ENCODE results near the gene COQ10A.

COQ10A gene

GRCh38 chr12:56297400-56297799, 30.7 kb downstream of the COQ10A start:
- CTCF ChIA-PET: interaction anchor here (1.0 to 2.2 kb wide), 7 partner anchors 11 to 559 kb away, joined by 3 to 10 read pairs (median 4); partner anchors contain the start of genes ANKRD52 and SPRYD4
- TF ChIP-seq CTCF (IDR thresholded peaks at IDR 0.05; ENCODE audit: control extremely low read depth, extremely low read depth, low read depth, missing control alignments): no peak
- POLR2A ChIA-PET: no interaction called here
- DNase-seq (ENCODE audit: extremely low spot score): no peak

- CTCF ChIA-PET: interaction anchor here (1.0 to 2.2 kb wide), 11 partner anchors 10 to 560 kb away, joined by 3 to 10 read pairs (median 3); partner anchors contain the start of genes ANKRD52, CNPY2 and ESYT1
- no peak for TF ChIP-seq CTCF (IDR thresholded peaks at IDR 0.05; ENCODE audit: control extremely low read depth, extremely low read depth, low read depth, missing control alignments)
- DNase-seq (ENCODE audit: extremely low spot score): no peak
- POLR2A ChIA-PET: interaction anchor here (1.7 kb wide), 1 partner anchor 17 kb away, joined by 8 read pairs; the partner anchor contains the start of gene CNPY2
Observed at GRCh38 chr12:56298828-56299227, 32.1 kb downstream of the COQ10A start.

GRCh38 chr12:56299308-56299852, 32.6 kb downstream of the COQ10A start:
- DNase-seq (ENCODE audit: extremely low spot score): no peak
- POLR2A ChIA-PET: interaction anchor here (1.2 to 1.7 kb wide), 2 partner anchors 17 to 61 kb away, joined by 3 to 8 read pairs; partner anchors contain the start of genes CNPY2 and STAT2
- CTCF ChIA-PET: interaction anchor here (1.0 to 2.2 kb wide), 9 partner anchors 9 to 172 kb away, joined by 3 to 10 read pairs (median 3); partner anchors contain the start of genes ANKRD52, CNPY2 and ESYT1
- no peak for TF ChIP-seq CTCF (IDR thresholded peaks at IDR 0.05; ENCODE audit: control extremely low read depth, extremely low read depth, low read depth, missing control alignments)

- CTCF ChIA-PET: interaction anchor here (1.0 to 1.5 kb wide), 7 partner anchors 10 to 362 kb away, joined by 3 to 5 read pairs (median 3); partner anchors contain the start of genes ANKRD52 and ESYT1
- POLR2A ChIA-PET: interaction anchor here (1.2 to 1.7 kb wide), 2 partner anchors 16 to 60 kb away, joined by 3 to 8 read pairs; partner anchors contain the start of genes CNPY2 and STAT2
- TF ChIP-seq CTCF (IDR thresholded peaks at IDR 0.05; ENCODE audit: control extremely low read depth, extremely low read depth, low read depth, missing control alignments): no peak
- peak; percentile 98 for DNase-seq (ENCODE audit: extremely low spot score)
Observed at GRCh38 chr12:56299853-56300643, 33.3 kb downstream of the COQ10A start, which contains the start of gene CS. CS (minus strand) TSS chr12:56300330; CDS start chr12:56300201, 129 bp downstream.

GRCh38 chr12:56300644-56301464, 34.1 kb downstream of the COQ10A start:
- no peak for TF ChIP-seq CTCF (IDR thresholded peaks at IDR 0.05; ENCODE audit: control extremely low read depth, extremely low read depth, low read depth, missing control alignments)
- CTCF ChIA-PET: interaction anchor here (1.0 to 1.1 kb wide), 2 partner anchors 43 to 362 kb away, joined by 3 read pairs; partner anchors contain the start of gene ANKRD52
- no peak for DNase-seq (ENCODE audit: extremely low spot score)
- POLR2A ChIA-PET: interaction anchor here (0.5 to 0.9 kb wide), 2 partner anchors 15 to 16 kb away, joined by 3 to 4 read pairs; partner anchors contain the start of gene CNPY2

Data from GM10248 (cell line).